Prostate gland (tissue), 2 donors: Measurements from ENCODE around the gene CLGN. TPM values are rescaled to one million over a fixed set of nuclear protein-coding genes. Genes with fewer than 3 reads are reported as not detected.
"Not testable (repeated sequence)": the region's sequence is repeated elsewhere in the genome, so short reads cannot be mapped to it uniquely, and the experiment has no call there.

ENCODE experiments used
- DNase-seq: peaks from one replicate; pipeline ENCODE4 v3.0.0-alpha.2; 2019; ENCODE audit warnings: low spot score
- H3K27ac ChIP-seq, 2 donors: fragments of 200-600 bp; sonication (generic); 2 replicates each; pipeline ENCODE4 v1.5.1; 2017 to 2019
- H3K27me3 ChIP-seq: fragments of 200-600 bp; sonication (generic); replicated peaks from 2 replicates; pipeline ENCODE4 v1.5.1; 2019; ENCODE audit not compliant: insufficient read depth
- H3K36me3 ChIP-seq, 2 donors: fragments of 200-600 bp; sonication (generic); 1 replicate in 1 of 2; 2 replicates in 1 of 2; pipeline versions ENCODE4 v1.5.1 to v1.8.1; 2017 to 2019
- H3K4me1 ChIP-seq: fragments of 200-600 bp; sonication (generic); replicated peaks from 2 replicates; pipeline ENCODE4 v1.5.1; 2019
- H3K4me3 ChIP-seq, 2 donors: fragments of 200-600 bp; sonication (generic); 2 replicates each; pipeline ENCODE4 v1.5.1; 2017 to 2019
- H3K9me3 ChIP-seq: fragments of 200-600 bp; sonication (generic); 2 replicates; pipeline ENCODE4 v1.5.1; 2017
- POLR2A ChIP-seq: fragments of 450-650 bp; IDR thresholded peaks from one replicate; pipeline ENCODE4 v1.6.1; 2016; ENCODE audit warnings: antibody characterized with exemption, mild to moderate bottlenecking
- POLR2AphosphoS5 ChIP-seq: sonication (generic); formaldehyde crosslinking; IDR thresholded peaks from one replicate; pipeline ENCODE4 v1.6.1; 2017; ENCODE audit warnings: antibody characterized with exemption
- whole genome bisulfite sequencing: methylation state at CpG from one replicate; pipeline ENCODE4 v1.1.5; 2018; 5-methylcytosine and 5-hydroxymethylcytosine counted together
- intact Hi-C: fragments of 100-400 bp; cut with DNase I; formaldehyde crosslinking; loops from one replicate; pipeline ENCODE4 v1.14.2; 2022
- total RNA-seq, 2 donors: library from RNA; depleted of rRNA; stranded (reverse); fragments of >200 nt; gene quantifications; one replicate each; pipeline ENCODE4 v1.1.0, GENCODE V29; 2016
- TF ChIP-seq, protein P1 (sequence below), 4 experiments: fragments of 200-600 bp in 2 of 4; fragments of 450-650 bp in 2 of 4; sonication (generic) in 2 of 4; IDR thresholded peaks; 1 replicate in 3 of 4; 2 replicates in 1 of 4; pipeline ENCODE4 v1.5.1; 2016 to 2019; ENCODE audit warnings: antibody characterized with exemption in 4 of 4, mild to moderate bottlenecking in 2 of 4, moderate library complexity in 2 of 4

Gene CLGN
- total RNA-seq, 2 donors from 2014 or later = 20.7 to 42.1 TPM

GRCh38 chr4:140439644-140440142 lies 12.2 kb upstream of the CLGN start:
- H3K4me3 ChIP-seq = no peak overlapping the region
- no peak overlapping the region for H3K27ac ChIP-seq
- no peak for DNase-seq
- H3K36me3 ChIP-seq = no peaks in the 10 kb centered on the region
- H3K4me1 ChIP-seq = no peaks in the 10 kb centered on the region
- H3K27me3 ChIP-seq = no peaks in the 10 kb centered on the region
- H3K9me3 ChIP-seq = no peaks in the 10 kb centered on the region
- intact Hi-C loops = no loop called here
- no peak for TF ChIP-seq POLR2AphosphoS5
- TF ChIP-seq, protein P1, sequence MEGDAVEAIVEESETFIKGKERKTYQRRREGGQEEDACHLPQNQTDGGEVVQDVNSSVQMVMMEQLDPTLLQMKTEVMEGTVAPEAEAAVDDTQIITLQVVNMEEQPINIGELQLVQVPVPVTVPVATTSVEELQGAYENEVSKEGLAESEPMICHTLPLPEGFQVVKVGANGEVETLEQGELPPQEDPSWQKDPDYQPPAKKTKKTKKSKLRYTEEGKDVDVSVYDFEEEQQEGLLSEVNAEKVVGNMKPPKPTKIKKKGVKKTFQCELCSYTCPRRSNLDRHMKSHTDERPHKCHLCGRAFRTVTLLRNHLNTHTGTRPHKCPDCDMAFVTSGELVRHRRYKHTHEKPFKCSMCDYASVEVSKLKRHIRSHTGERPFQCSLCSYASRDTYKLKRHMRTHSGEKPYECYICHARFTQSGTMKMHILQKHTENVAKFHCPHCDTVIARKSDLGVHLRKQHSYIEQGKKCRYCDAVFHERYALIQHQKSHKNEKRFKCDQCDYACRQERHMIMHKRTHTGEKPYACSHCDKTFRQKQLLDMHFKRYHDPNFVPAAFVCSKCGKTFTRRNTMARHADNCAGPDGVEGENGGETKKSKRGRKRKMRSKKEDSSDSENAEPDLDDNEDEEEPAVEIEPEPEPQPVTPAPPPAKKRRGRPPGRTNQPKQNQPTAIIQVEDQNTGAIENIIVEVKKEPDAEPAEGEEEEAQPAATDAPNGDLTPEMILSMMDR (IDR thresholded peaks at IDR 0.05) = no peak
- TF ChIP-seq POLR2A = no peak

DNA sequence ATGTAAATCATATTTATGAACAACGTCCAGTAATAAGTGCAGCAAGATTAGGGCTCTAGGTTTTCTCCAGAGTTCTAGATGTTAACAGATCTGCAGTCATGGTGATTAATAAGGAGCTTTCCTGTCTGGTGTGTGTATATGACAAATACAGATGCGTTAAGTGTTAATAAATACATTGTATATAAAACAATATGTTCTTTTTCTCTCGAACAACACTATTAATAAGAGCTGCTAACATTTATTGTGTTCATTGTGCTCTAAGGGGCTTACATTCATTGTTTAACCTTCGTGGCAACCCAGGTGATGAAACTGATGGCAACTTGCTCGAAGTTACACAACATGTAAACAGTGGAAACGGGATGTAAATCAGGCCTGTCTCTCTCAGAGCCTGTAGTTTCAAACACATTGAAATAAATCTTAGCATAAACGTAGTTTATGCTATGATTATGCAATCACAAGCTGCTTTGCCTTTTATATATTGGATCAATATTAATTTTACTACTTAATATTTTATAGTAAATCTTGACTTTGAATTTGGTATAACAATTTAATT lies 547 bp upstream of the CLGN start:
- Histone ChIP-seq H3K27me3 (no peaks in the 10 kb centered on the region), H3K9me3 (no peaks in the 10 kb centered on the region), H3K4me1 (no peaks in the 10 kb centered on the region), H3K4me3 (peak overlapping the region; percentile 47 to 54), H3K27ac (peak overlapping the region; percentile 53 to 76), H3K36me3 (no peaks in the 10 kb centered on the region)
- intact Hi-C loops = no loop called here
- no peak for DNase-seq
- no peak for TF ChIP-seq POLR2A
- TF ChIP-seq, protein P1 (IDR thresholded peaks at IDR 0.05) = peak in 1 of 4 experiments; percentile 6
- 32% methylated on average over 7 of the region's 7 CpGs for WGBS

- Histone ChIP-seq H3K27me3 (no peaks in the 10 kb centered on the region), H3K9me3 (no peaks in the 10 kb centered on the region), H3K27ac (peak overlapping the region; percentile 53 to 76), H3K4me3 (peak overlapping the region; percentile 47 to 54), H3K36me3 (no peaks in the 10 kb centered on the region), H3K4me1 (no peaks in the 10 kb centered on the region)
- 4% methylated on average over 19 of the region's 23 CpGs for WGBS
- intact Hi-C loops = no loop called here
- DNase-seq = no peak
- TF ChIP-seq POLR2AphosphoS5 = no peak
- TF ChIP-seq POLR2A = no peak
- TF ChIP-seq, protein P1 (IDR thresholded peaks at IDR 0.05) = no peak
These were observed 790 bp downstream of the CLGN start for GRCh38 chr4:140426610-140427105.

- intact Hi-C loops = no loop called here
- TF ChIP-seq, protein P1 (IDR thresholded peaks at IDR 0.05) = no peak
- TF ChIP-seq POLR2AphosphoS5 (no peak), POLR2A (no peak)
- Histone ChIP-seq H3K4me3 (no peak overlapping the region), H3K36me3 (no peaks in the 10 kb centered on the region), H3K9me3 (no peaks in the 10 kb centered on the region), H3K27me3 (no peaks in the 10 kb centered on the region), H3K27ac (no peak overlapping the region), H3K4me1 (no peaks in the 10 kb centered on the region)
- no peak for DNase-seq
These were observed 4.3 kb downstream of the CLGN start for GRCh38 chr4:140423106-140423505.

GRCh38 chr4:140413130-140413969 lies 14.1 kb downstream of the CLGN start:
- H3K36me3 ChIP-seq, intact Hi-C loops, H3K27me3 ChIP-seq, H3K9me3 ChIP-seq, DNase-seq, H3K27ac ChIP-seq, H3K4me3 ChIP-seq, H3K4me1 ChIP-seq: not testable (repeated sequence)
- WGBS = 88% methylated on average over 28 of the region's 32 CpGs
